ENCODE measurements around the gene FCHSD2.

Gene FCHSD2

GRCh38 chr11:73107597-73107996 is 34.5 kb downstream of the FCHSD2 start:
- H3K4me3 Mint-ChIP-seq, result no peak overlapping the region
- no peaks in the 10 kb centered on the region for H3K4me1 Mint-ChIP-seq (ENCODE audit: low read depth)
- peaks cover 20% of the 10 kb centered on the region for H3K36me3 Mint-ChIP-seq (ENCODE audit: low read depth)
- H3K9me3 Mint-ChIP-seq, result peaks cover 36% of the 10 kb centered on the region
- no peaks in the 10 kb centered on the region for H3K27me3 Mint-ChIP-seq (ENCODE audit: low read depth)
- no peak for DNase-seq (ENCODE audit: low spot score)
- H3K27ac Mint-ChIP-seq, result no peak overlapping the region

- Mint-ChIP-seq H3K4me1 (ENCODE audit: low read depth) (no peaks in the 10 kb centered on the region), H3K36me3 (ENCODE audit: low read depth) (peaks cover 18% of the 10 kb centered on the region), H3K4me3 (no peak overlapping the region), H3K27me3 (ENCODE audit: low read depth) (no peaks in the 10 kb centered on the region), H3K27ac (no peak overlapping the region), H3K9me3 (peaks cover 31% of the 10 kb centered on the region)
- no peak for DNase-seq (ENCODE audit: low spot score)
Observed at GRCh38 chr11:73106347-73106746, 35.8 kb downstream of the FCHSD2 start.

- H3K27ac Mint-ChIP-seq, result no peak overlapping the region
Observed at GRCh38 chr11:73100578-73100977, 41.5 kb downstream of the FCHSD2 start.

GRCh38 chr11:73099512-73100266 is 42.4 kb downstream of the FCHSD2 start:
- Mint-ChIP-seq H3K4me3 (no peak overlapping the region), H3K27ac (no peak overlapping the region), H3K27me3 (ENCODE audit: low read depth) (no peaks in the 10 kb centered on the region), H3K4me1 (ENCODE audit: low read depth) (peaks cover 9% of the 10 kb centered on the region), H3K36me3 (ENCODE audit: low read depth) (peaks cover 11% of the 10 kb centered on the region), H3K9me3 (no peaks in the 10 kb centered on the region)
- no peak for DNase-seq (ENCODE audit: low spot score)

More at GRCh38 chr11:73100578-73100977, 41.5 kb downstream of the FCHSD2 start:
- Mint-ChIP-seq H3K36me3 (ENCODE audit: low read depth) (peaks cover 14% of the 10 kb centered on the region), H3K27me3 (ENCODE audit: low read depth) (no peaks in the 10 kb centered on the region), H3K4me1 (ENCODE audit: low read depth) (peaks cover 9% of the 10 kb centered on the region), H3K9me3 (no peaks in the 10 kb centered on the region), H3K4me3 (no peak overlapping the region)
- no peak for DNase-seq (ENCODE audit: low spot score)

- Mint-ChIP-seq H3K4me1 (ENCODE audit: low read depth) (peaks cover 5% of the 10 kb centered on the region), H3K27ac (no peak overlapping the region), H3K27me3 (ENCODE audit: low read depth) (no peaks in the 10 kb centered on the region), H3K36me3 (ENCODE audit: low read depth) (peaks cover 6% of the 10 kb centered on the region), H3K9me3 (no peaks in the 10 kb centered on the region), H3K4me3 (no peak overlapping the region)
- no peak for DNase-seq (ENCODE audit: low spot score)
Observed at GRCh38 chr11:73095613-73096012, 46.5 kb downstream of the FCHSD2 start.

GRCh38 chr11:73091521-73092305 is 50.4 kb downstream of the FCHSD2 start:
- H3K4me1 Mint-ChIP-seq (ENCODE audit: low read depth), result peaks cover 2% of the 10 kb centered on the region
- H3K27ac Mint-ChIP-seq, result no peak overlapping the region
- H3K4me3 Mint-ChIP-seq, result no peak overlapping the region
- H3K36me3 Mint-ChIP-seq (ENCODE audit: low read depth), result peaks cover 3% of the 10 kb centered on the region
- no peaks in the 10 kb centered on the region for H3K27me3 Mint-ChIP-seq (ENCODE audit: low read depth)
- H3K9me3 Mint-ChIP-seq, result no peaks in the 10 kb centered on the region
- no peak for DNase-seq (ENCODE audit: low spot score)

GRCh38 chr11:73087730-73088129 is 54.4 kb downstream of the FCHSD2 start:
- no peak overlapping the region for H3K27ac Mint-ChIP-seq
- peaks cover 13% of the 10 kb centered on the region for H3K36me3 Mint-ChIP-seq (ENCODE audit: low read depth)
- no peak for DNase-seq (ENCODE audit: low spot score)
- H3K4me1 Mint-ChIP-seq (ENCODE audit: low read depth), result peaks cover 3% of the 10 kb centered on the region
- H3K4me3 Mint-ChIP-seq, result no peak overlapping the region
- no peaks in the 10 kb centered on the region for H3K9me3 Mint-ChIP-seq
- H3K27me3 Mint-ChIP-seq (ENCODE audit: low read depth), result no peaks in the 10 kb centered on the region

GRCh38 chr11:73085189-73085875 is 56.8 kb downstream of the FCHSD2 start:
- H3K27ac Mint-ChIP-seq, result no peak overlapping the region
- DNase-seq (ENCODE audit: low spot score), result no peak
- peaks cover 3% of the 10 kb centered on the region for H3K4me1 Mint-ChIP-seq (ENCODE audit: low read depth)
- H3K9me3 Mint-ChIP-seq, result no peaks in the 10 kb centered on the region
- peaks cover 15% of the 10 kb centered on the region for H3K36me3 Mint-ChIP-seq (ENCODE audit: low read depth)
- no peak overlapping the region for H3K4me3 Mint-ChIP-seq
- H3K27me3 Mint-ChIP-seq (ENCODE audit: low read depth), result no peaks in the 10 kb centered on the region

- H3K27me3 Mint-ChIP-seq (ENCODE audit: low read depth), result no peaks in the 10 kb centered on the region
- no peak overlapping the region for H3K27ac Mint-ChIP-seq
- DNase-seq (ENCODE audit: low spot score), result no peak
- peaks cover 18% of the 10 kb centered on the region for H3K4me1 Mint-ChIP-seq (ENCODE audit: low read depth)
- no peak overlapping the region for H3K4me3 Mint-ChIP-seq
- H3K36me3 Mint-ChIP-seq (ENCODE audit: low read depth), result peaks cover 35% of the 10 kb centered on the region
- peaks cover 12% of the 10 kb centered on the region for H3K9me3 Mint-ChIP-seq
Observed at GRCh38 chr11:73078631-73079030, 63.5 kb downstream of the FCHSD2 start.

- peaks cover 12% of the 10 kb centered on the region for H3K9me3 Mint-ChIP-seq
- H3K36me3 Mint-ChIP-seq (ENCODE audit: low read depth), result peaks cover 31% of the 10 kb centered on the region
- H3K4me3 Mint-ChIP-seq, result no peak overlapping the region
- DNase-seq (ENCODE audit: low spot score), result no peak
- no peaks in the 10 kb centered on the region for H3K27me3 Mint-ChIP-seq (ENCODE audit: low read depth)
- peaks cover 28% of the 10 kb centered on the region for H3K4me1 Mint-ChIP-seq (ENCODE audit: low read depth)
- no peak overlapping the region for H3K27ac Mint-ChIP-seq
Observed at GRCh38 chr11:73077454-73077853, 64.7 kb downstream of the FCHSD2 start.

- Mint-ChIP-seq H3K4me1 (ENCODE audit: low read depth) (peaks cover 30% of the 10 kb centered on the region), H3K4me3 (no peak overlapping the region), H3K27me3 (ENCODE audit: low read depth) (no peaks in the 10 kb centered on the region), H3K27ac (no peak overlapping the region), H3K9me3 (peaks cover 12% of the 10 kb centered on the region), H3K36me3 (ENCODE audit: low read depth) (peaks cover 26% of the 10 kb centered on the region)
- no peak for DNase-seq (ENCODE audit: low spot score)
Observed at GRCh38 chr11:73074319-73074718, 67.8 kb downstream of the FCHSD2 start.

- no peaks in the 10 kb centered on the region for H3K27me3 Mint-ChIP-seq (ENCODE audit: low read depth)
Observed at GRCh38 chr11:73072935-73073481, 69.1 kb downstream of the FCHSD2 start.

GRCh38 chr11:73070653-73071052 is 71.5 kb downstream of the FCHSD2 start:
- Mint-ChIP-seq H3K9me3 (no peaks in the 10 kb centered on the region), H3K4me3 (no peak overlapping the region), H3K27ac (no peak overlapping the region), H3K4me1 (ENCODE audit: low read depth) (peaks cover 34% of the 10 kb centered on the region), H3K27me3 (ENCODE audit: low read depth) (no peaks in the 10 kb centered on the region), H3K36me3 (ENCODE audit: low read depth) (peaks cover 10% of the 10 kb centered on the region)
- DNase-seq (ENCODE audit: low spot score), result no peak

More at GRCh38 chr11:73072935-73073481, 69.1 kb downstream of the FCHSD2 start:
- Mint-ChIP-seq H3K4me3 (peak overlapping the region; percentile 48), H3K9me3 (peaks cover 8% of the 10 kb centered on the region), H3K36me3 (ENCODE audit: low read depth) (peaks cover 15% of the 10 kb centered on the region), H3K4me1 (ENCODE audit: low read depth) (peaks cover 30% of the 10 kb centered on the region), H3K27ac (peak overlapping the region; percentile 38)
- no peak for DNase-seq (ENCODE audit: low spot score)

Data from T-helper 2 cell treated with Interferon-gamma antibody and Interleukin-4, amounts not matched to agents 5 μg/mL and 100 μg/mL, for 36 hours (primary cell).